ENCODE data around the gene DDB1.
A peak's percentile ranks its signal among the peaks of the same experiment; 100 is the strongest.

DDB1 gene

DNA sequence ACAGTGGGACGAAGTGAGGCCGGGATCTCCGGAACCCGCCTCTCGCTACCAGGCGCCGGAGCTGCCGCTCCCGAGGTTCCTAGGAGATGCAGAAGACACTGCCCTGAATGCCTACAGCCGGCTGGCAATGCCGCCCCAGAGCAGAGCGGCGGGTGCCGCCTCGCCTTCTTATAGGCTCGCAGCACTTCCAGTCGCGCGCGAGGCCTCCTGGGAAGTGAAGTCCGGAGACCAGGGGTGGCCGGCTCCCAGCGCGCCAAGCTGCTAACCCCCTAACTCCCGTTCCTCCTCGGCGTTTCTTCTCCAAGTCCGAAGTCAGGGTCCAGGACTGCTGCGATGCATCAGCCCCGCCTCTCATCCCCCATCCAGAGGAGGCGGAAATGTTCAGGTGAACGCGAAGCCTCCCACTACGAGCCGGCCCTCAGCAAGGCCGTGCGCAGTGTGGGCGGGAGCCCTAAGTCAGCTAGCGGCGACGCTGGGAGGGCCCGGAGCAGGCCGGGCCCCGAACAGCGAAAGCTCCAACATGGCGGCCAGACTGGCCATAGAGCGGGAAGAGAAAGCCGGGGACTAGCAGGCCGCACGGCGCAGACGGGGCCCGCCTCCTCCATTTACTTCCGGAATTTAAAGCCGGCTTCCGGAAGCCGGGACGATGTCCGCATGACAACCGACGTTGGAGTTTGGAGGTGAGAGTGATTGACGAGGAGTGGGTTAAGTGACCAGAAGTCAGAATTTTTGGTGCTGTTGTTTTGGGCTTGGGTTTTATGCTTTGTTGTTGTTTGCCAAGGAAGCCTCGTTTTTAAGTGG lies 29.0 kb upstream of the DDB1 start, which contains the start of the genes CYB561A3 and TMEM138:
TSS of gene CYB561A3 (minus strand) at position 142 of the 801 bp plus-strand sequence. CDS start 5,169 bp downstream, outside the sequence.
TSS of gene TMEM138 (plus strand) at position 634 of the 801 bp plus-strand sequence. CDS start 2,017 bp downstream, outside the sequence.
- no peaks in the 10 kb centered on the region for H3K27me3 Mint-ChIP-seq
- H3K9me3 Mint-ChIP-seq: no peaks in the 10 kb centered on the region
- DNase-seq (peak; percentile 95), ATAC-seq (replicated peaks) (peak; percentile 75 to 80)
- peaks cover 12 to 30% of the 10 kb centered on the region in 2 donors for H3K36me3 Mint-ChIP-seq
- peaks cover 29 to 58% of the 10 kb centered on the region in 2 donors for H3K4me1 Mint-ChIP-seq
- H3K4me3 Mint-ChIP-seq: peak within 1 kb of the TSS; percentile 92 to 99
- H3K27ac Mint-ChIP-seq: peak within 1 kb of the TSS; percentile 99

DNA sequence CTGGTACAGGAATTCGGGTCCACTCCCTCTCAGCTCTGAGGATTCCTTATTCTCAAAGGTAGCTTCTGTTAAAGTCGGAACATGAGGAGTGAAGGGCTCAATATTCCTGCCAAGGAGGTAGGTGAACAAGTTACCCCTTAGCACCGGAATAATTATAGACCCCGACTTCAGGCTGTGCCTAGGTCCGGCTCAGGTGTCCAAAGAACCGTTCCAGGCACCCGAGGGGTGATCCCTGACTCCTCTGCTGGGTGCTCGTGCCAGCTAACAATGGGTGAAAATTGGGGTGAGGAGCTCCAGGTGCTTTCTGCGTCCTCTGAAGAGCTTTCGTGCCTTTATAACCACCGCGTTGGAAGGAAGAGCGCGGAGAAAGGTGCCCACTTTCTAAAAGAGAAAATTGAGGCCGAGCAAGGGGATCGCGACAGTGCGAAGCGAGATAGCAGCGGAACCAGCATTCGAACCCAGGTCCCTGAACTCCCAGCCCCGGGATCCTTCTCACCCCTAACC lies 28.4 kb upstream of the DDB1 start:
- Mint-ChIP-seq H3K27me3 (no peaks in the 10 kb centered on the region), H3K4me1 (peaks cover 35 to 64% of the 10 kb centered on the region in 2 donors), H3K36me3 (peaks cover 13 to 29% of the 10 kb centered on the region in 2 donors), H3K9me3 (no peaks in the 10 kb centered on the region), H3K4me3 (peak overlapping the region; percentile 92 to 99), H3K27ac (peak overlapping the region; percentile 99)
- ATAC-seq (replicated peaks): no peak
- DNase-seq: no peak

DNA sequence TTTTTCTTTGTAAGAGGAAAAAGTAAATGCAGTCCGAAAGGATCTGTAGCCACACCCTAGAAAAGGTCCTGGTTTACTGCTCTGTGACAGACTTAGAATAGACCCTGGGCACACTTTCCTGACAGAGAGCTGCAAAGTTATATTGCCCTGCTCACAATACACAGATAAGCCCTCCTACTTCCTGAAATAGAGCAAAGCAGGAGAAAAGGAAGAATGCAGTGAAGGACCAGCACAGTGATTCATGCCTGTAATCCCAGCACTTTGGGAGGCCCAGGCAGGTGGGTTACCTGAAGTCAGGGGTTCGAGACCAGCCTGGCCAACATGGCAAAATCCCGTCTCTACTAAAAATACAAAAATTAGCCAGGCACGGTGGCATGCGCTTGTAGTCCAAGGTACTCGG lies 26.6 kb upstream of the DDB1 start:
- Mint-ChIP-seq H3K27ac (peak overlapping the region; percentile 99), H3K9me3 (no peaks in the 10 kb centered on the region), H3K4me1 (peaks cover 42 to 77% of the 10 kb centered on the region in 2 donors), H3K36me3 (peaks cover 21 to 39% of the 10 kb centered on the region in 2 donors), H3K27me3 (no peaks in the 10 kb centered on the region), H3K4me3 (peak overlapping the region; percentile 92 to 99)
- no peak for ATAC-seq (replicated peaks)
- no peak for DNase-seq

DNA sequence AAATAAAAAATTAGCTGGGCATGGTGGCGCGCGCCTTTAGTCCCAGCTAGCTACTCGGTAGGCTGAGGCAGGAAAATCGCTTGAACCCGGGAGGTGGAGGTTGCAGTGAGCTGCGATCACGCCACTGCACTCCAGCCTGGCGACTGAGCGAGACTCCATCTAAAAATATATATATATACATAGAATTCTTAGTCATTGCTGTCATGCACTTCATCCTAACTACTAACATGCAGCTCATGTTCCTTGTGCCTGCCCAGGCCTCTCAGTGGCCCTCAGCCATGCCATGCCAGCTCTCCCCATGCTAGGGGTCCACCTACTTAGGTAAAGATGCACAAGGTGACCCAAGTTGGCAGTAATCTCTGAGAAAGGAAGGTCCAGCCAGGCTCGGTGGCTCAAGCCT lies 25.7 kb upstream of the DDB1 start:
- peak overlapping the region; percentile 99 for H3K27ac Mint-ChIP-seq
- peak overlapping the region; percentile 92 to 99 for H3K4me3 Mint-ChIP-seq
- no peak for DNase-seq
- peaks cover 28 to 47% of the 10 kb centered on the region in 2 donors for H3K36me3 Mint-ChIP-seq
- no peaks in the 10 kb centered on the region for H3K27me3 Mint-ChIP-seq
- H3K4me1 Mint-ChIP-seq: peaks cover 48 to 81% of the 10 kb centered on the region in 2 donors
- H3K9me3 Mint-ChIP-seq: no peaks in the 10 kb centered on the region
- no peak for ATAC-seq (replicated peaks)

DNA sequence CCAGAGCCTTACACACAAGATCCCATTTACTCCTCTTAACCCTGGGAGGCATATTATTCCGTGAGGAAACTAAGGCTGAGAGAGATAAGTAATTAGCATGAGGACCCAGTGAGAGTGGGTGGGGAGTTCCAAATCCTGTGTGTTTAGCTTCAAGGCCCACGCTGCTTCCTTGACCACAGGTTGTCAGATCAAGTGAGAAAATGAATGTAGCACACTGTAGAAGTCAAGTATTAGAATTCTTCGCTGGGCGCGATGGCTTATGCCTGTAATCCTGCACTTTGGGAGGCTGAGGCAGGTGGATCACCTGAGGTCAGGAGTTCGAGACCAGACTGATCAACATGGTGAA lies 25.0 kb upstream of the DDB1 start:
- H3K27ac Mint-ChIP-seq: peak overlapping the region; percentile 99
- H3K4me3 Mint-ChIP-seq: peak overlapping the region; percentile 86 to 90

DNA sequence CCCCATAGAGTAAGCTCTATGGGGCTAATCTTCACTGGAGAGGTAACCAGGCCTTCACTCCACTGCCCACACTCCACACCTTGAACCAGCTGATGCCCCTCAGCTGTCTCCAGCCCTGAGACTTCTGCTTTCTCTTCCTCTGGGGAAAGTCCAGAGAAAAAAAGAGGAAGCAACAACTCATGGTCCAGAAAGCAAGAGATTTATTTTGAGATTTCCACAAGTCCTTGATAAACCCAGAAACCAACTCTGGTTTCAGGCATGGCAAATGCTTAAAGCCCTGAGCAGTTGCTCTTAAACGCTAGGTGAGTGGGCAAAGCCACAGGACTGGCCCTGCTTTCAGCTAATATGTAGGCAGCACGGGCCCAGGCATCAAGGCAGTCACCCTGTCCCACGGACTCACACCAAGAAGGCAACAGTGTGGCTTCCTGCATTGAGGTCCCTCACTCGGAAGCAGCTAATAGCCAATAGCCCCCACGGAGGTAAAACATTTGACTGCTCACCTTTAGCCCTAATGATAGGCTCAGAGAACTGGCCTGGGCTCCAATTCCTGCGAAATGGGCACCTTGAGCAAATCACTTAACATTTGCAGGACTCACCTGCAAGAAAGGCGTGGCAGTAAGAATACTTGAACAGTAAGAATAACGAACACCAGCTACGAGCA lies 24.5 kb upstream of the DDB1 start:
- ATAC-seq (replicated peaks) (peak; percentile 80), DNase-seq (peak; percentile 84)
- peaks cover 36 to 55% of the 10 kb centered on the region in 2 donors for H3K36me3 Mint-ChIP-seq
- H3K27ac Mint-ChIP-seq: peak overlapping the region; percentile 99
- peak overlapping the region; percentile 86 to 90 for H3K4me3 Mint-ChIP-seq
- H3K9me3 Mint-ChIP-seq: no peaks in the 10 kb centered on the region
- H3K4me1 Mint-ChIP-seq: peaks cover 52 to 82% of the 10 kb centered on the region in 2 donors
- H3K27me3 Mint-ChIP-seq: no peaks in the 10 kb centered on the region

More for the DNA sequence above, 25.0 kb upstream of the DDB1 start:
- Mint-ChIP-seq H3K9me3 (no peaks in the 10 kb centered on the region), H3K27me3 (no peaks in the 10 kb centered on the region), H3K36me3 (peaks cover 35 to 54% of the 10 kb centered on the region in 2 donors), H3K4me1 (peaks cover 51 to 81% of the 10 kb centered on the region in 2 donors)
- ATAC-seq (replicated peaks) (no peak), DNase-seq (peak; percentile 36)

DNA sequence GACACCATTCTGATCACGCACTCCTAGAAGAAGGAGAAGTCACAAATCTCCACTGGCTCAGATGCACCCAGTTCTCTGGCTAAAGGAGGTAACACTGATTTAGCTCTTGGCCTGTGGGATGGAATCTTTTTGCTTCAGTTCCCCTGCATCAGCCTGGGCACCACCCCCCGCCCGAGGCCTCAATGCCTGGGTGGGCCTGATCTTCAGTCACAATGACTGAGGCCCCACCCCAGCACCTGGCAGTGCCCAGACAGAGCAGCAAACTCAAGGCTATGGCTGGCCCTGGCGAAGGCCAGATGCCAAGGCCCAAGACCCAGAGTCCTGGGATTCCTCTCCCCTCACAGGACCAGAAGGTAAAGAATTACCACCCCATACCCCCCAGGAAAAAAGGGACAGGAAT lies 23.8 kb upstream of the DDB1 start:
- Mint-ChIP-seq H3K27ac (peak overlapping the region; percentile 99), H3K4me1 (peaks cover 52 to 84% of the 10 kb centered on the region in 2 donors), H3K9me3 (no peaks in the 10 kb centered on the region), H3K4me3 (peak overlapping the region; percentile 86 to 90), H3K36me3 (peaks cover 36 to 56% of the 10 kb centered on the region in 2 donors), H3K27me3 (no peaks in the 10 kb centered on the region)
- ATAC-seq (replicated peaks) (peak; percentile 51 to 55), DNase-seq (peak; percentile 59)

DNA sequence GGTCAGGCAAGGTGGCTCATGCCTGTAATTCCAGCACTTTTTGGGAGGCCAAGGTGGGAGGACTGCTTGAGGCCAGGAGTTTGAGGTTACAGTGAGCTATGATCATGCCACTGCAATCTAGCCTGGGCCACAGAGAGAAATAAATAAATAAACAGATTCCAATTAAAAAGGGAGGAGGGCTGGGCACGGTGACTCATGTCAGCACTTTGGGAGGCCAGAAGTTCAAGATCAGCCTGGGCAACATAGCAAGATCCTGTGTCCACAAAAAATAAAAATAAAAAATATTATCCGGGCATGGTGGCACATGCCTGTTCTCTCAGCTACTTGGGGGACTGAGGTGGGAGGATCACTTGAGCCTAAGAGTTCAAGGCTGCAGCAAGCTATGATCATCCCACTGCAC lies 21.3 kb upstream of the DDB1 start:
- H3K4me3 Mint-ChIP-seq: peak overlapping the region; percentile 86 to 90
- no peak for ATAC-seq (replicated peaks)
- H3K36me3 Mint-ChIP-seq: peaks cover 49 to 57% of the 10 kb centered on the region in 2 donors
- no peak for DNase-seq
- H3K4me1 Mint-ChIP-seq: peaks cover 49 to 79% of the 10 kb centered on the region in 2 donors
- H3K9me3 Mint-ChIP-seq: no peaks in the 10 kb centered on the region
- H3K27ac Mint-ChIP-seq: peak overlapping the region; percentile 97
- no peaks in the 10 kb centered on the region for H3K27me3 Mint-ChIP-seq

DNA sequence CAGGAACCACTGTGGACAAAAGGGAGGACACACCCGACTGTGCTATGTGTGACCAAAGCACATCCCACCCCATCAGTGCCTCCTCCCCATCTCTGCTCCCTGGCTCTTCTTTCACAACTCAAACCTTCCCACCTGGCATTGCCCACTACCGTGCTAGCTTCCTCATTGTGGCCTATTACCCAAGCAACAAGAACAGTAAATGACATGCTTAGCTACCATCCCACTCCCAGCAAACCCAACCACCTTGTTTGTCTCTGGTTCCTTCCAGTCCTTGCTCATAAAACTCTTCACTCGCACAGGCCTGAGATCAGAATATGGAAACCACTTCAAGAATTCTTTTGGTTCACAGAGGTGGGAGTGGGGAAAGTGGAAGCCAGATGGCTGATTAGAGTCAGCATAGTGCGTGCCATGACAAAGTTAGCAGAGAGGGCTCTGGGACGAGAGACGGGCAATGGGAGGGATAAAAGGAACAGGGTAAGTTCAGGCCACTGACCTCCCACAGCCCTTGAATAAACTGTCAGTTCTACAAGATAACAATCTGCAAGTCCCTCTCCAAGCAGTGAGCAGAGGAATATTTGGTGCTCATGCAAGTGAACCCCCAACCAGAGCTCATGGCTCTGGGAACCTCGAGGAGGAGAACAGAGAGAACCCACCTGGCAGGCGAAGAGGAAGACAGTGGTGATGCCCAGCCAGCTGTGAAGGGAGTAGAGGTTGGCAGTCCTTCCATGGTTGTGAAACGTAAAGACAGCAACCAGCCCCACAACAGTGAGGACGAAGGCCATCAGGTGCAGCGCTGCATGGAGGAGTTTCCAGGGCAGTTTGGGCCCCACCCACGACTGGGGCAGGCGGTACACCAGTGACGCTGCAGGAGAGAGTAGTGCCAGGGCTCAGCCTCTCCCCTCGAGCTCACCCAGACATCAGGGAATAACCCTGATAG lies 20.5 kb upstream of the DDB1 start:
- peaks cover 44 to 79% of the 10 kb centered on the region in 2 donors for H3K4me1 Mint-ChIP-seq

DNA sequence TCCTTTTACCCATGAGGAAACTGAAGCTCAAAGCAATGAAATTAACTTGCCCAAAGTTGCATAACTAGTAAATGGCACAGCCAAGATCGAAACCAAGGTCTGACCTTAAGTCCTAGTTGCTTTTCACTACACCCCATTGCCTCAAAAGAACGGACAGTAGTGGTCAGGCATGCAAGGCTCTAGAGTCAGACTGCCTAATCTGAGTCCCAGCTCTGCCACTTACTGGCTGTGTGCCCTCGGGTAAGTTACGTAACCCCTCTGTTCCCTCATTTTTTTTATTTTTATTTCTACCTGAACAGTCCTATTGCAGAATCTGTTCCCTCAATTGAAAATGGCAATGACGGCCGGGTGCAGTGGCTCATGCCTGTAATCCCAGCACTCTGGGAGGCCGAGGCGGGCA lies 19.1 kb upstream of the DDB1 start:
- Mint-ChIP-seq H3K4me1 (peaks cover 43 to 76% of the 10 kb centered on the region in 2 donors), H3K36me3 (peaks cover 51 to 74% of the 10 kb centered on the region in 2 donors), H3K4me3 (no peak overlapping the region), H3K9me3 (no peaks in the 10 kb centered on the region), H3K27me3 (no peaks in the 10 kb centered on the region), H3K27ac (peak overlapping the region; percentile 47)
- DNase-seq (no peak), ATAC-seq (replicated peaks) (no peak)

More for the DNA sequence above, 20.5 kb upstream of the DDB1 start:
- ATAC-seq (replicated peaks): no peak
- Mint-ChIP-seq H3K36me3 (peaks cover 51 to 64% of the 10 kb centered on the region in 2 donors), H3K27ac (peak overlapping the region; percentile 97), H3K4me3 (peak overlapping the region; percentile 86 to 90), H3K9me3 (no peaks in the 10 kb centered on the region), H3K27me3 (no peaks in the 10 kb centered on the region)
- DNase-seq: no peak

DNA sequence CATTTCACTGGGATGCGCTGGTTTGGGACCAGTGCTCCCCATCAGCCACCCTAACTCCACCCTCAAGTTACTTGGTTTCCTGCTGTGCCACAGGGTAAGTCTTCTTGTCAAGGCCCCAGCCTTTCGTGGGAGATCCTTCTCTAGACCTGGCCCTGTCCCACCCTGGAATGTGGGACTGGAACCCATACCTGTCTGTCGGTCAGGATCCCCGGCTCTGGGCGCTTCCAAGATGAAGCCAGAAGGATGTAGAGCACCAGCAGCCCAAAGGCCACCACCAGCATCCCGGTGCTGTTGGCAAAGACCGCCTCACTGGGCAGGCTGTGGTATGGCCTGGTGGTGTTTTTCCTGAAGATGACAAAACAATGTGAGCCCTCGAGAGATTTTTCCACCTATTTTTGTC lies 17.9 kb upstream of the DDB1 start:
- DNase-seq (no peak), ATAC-seq (replicated peaks) (no peak)
- Mint-ChIP-seq H3K4me3 (peak overlapping the region in 1 of 2 donors; percentile 10), H3K27me3 (no peaks in the 10 kb centered on the region), H3K27ac (no peak overlapping the region), H3K4me1 (peaks cover 37 to 76% of the 10 kb centered on the region in 2 donors), H3K36me3 (peaks cover 48 to 77% of the 10 kb centered on the region in 2 donors), H3K9me3 (no peaks in the 10 kb centered on the region)

DNA sequence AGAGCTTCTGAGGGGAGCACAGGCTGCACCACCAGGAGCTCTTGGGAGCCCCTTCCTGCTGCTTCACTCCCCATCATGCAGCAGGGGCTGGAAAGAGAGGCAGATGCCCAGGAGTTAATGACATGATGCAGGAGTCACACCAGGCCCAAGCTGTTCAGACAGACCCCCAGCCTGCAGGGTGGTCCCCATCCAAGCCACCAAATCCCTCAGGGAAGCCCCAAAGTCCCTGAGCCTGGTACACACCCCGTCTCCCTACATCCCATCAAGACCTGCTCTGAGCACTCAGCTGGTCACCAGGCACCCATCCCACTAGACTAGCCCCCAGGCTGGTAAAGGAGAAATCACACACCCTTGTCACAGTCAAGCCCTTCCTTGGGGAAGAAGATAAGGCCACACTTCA lies 17.4 kb upstream of the DDB1 start:
- no peak overlapping the region for H3K4me3 Mint-ChIP-seq
- peaks cover 38 to 77% of the 10 kb centered on the region in 2 donors for H3K4me1 Mint-ChIP-seq
- H3K36me3 Mint-ChIP-seq: peaks cover 47 to 75% of the 10 kb centered on the region in 2 donors
- no peaks in the 10 kb centered on the region for H3K27me3 Mint-ChIP-seq
- ATAC-seq (replicated peaks) (no peak), DNase-seq (no peak)
- H3K9me3 Mint-ChIP-seq: no peaks in the 10 kb centered on the region
- peak overlapping the region; percentile 81 for H3K27ac Mint-ChIP-seq

DNA sequence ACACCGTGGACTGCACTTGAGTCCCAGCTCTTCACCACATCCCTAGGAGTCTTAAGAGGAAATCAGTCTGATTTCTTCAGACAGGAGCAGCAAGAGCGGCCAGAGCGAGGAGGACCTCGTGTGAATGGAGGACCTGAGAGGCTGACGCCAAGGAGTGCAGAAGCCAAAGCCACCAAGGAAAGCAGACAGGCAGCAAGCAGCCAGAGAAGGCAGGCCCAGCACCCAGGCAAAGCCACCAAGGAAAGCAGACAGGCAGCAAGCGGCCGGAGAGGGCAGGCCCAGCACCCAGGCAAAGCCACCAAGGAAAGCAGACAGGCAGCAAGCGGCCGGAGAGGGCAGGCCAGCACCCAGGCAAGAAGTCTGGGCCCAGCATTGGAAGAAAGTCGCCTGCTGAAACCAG lies 17.0 kb upstream of the DDB1 start:
- DNase-seq: no peak
- Mint-ChIP-seq H3K9me3 (no peaks in the 10 kb centered on the region), H3K4me3 (no peak overlapping the region), H3K4me1 (peaks cover 35 to 72% of the 10 kb centered on the region in 2 donors), H3K27me3 (no peaks in the 10 kb centered on the region), H3K36me3 (peaks cover 43 to 71% of the 10 kb centered on the region in 2 donors), H3K27ac (peak overlapping the region; percentile 81)
- ATAC-seq (replicated peaks): no peak

Measured in stimulated activated naive B cell treated with anti-CD40 and anti-IgM and Interleukin-4, amounts not matched to agents 10 μg/mL and 1 μg/mL and 100 μg/mL, for 72 hours (primary cell).